HL-60 (cell line): Measurements from ENCODE around the gene PRIMPOL.
A peak's percentile ranks its signal among the peaks of the same experiment; 100 is the strongest.

ENCODE experiments used
- DNase-seq, 2 experiments: peaks; one replicate each; pipeline ENCODE4 v3.0.0-alpha.2; 2010 to 2020; ENCODE audit warnings: low read depth in 1 of 2, low spot score in 1 of 2
- H3K27ac ChIP-seq: fragments of 250-450 bp; sonication (Bioruptor Pico); replicated peaks from 2 replicates; pipeline ENCODE4 v1.5.1; 2020; ENCODE audit warnings: mild to moderate bottlenecking, moderate library complexity
- H3K27me3 ChIP-seq: fragments of 250-450 bp; sonication (Bioruptor Pico); 2 replicates; pipeline ENCODE4 v1.5.1; 2021; ENCODE audit warnings: mild to moderate bottlenecking, moderate library complexity; ENCODE audit not compliant: insufficient read depth, poor library complexity, severe bottlenecking
- H3K4me3 ChIP-seq: replicated peaks from 2 replicates; pipeline ENCODE4 v1.5.1; 2011; ENCODE audit warnings: mild to moderate bottlenecking, control low read depth, low read length; ENCODE audit not compliant: insufficient read depth
- CTCF ChIP-seq: IDR thresholded peaks from one replicate; pipeline ENCODE4 v1.5.1; 2011; ENCODE audit warnings: low read length, control low read depth, inconsistent platforms; ENCODE audit not compliant: insufficient read depth
- GABPA ChIP-seq: IDR thresholded peaks from 2 replicates; pipeline ENCODE4 v1.6.1; 2012; ENCODE audit warnings: low read depth
- POLR2AphosphoS5 ChIP-seq: IDR thresholded peaks from 2 replicates; pipeline ENCODE4 v1.6.1; 2012; ENCODE audit warnings: low read depth
- REST ChIP-seq: IDR thresholded peaks from 2 replicates; pipeline ENCODE4 v1.6.1; 2012; ENCODE audit warnings: low read depth; ENCODE audit not compliant: insufficient replicate concordance
- SPI1 ChIP-seq: IDR thresholded peaks from 2 replicates; pipeline ENCODE4 v1.6.1; 2012; ENCODE audit warnings: low read depth, mild to moderate bottlenecking, borderline replicate concordance

Gene PRIMPOL

GRCh38 chr4:184732126-184732525 lies 82.6 kb downstream of the PRIMPOL start:
- H3K4me3 ChIP-seq: peak overlapping the region; percentile 98
- H3K27ac ChIP-seq: no peak overlapping the region; the same call in 1 of the 2 replicates

GRCh38 chr4:184733654-184734524 lies 84.4 kb downstream of the PRIMPOL start, which contains the start of gene CENPU:
Gene CENPU (minus strand): TSS chr4:184734096. CDS start chr4:184734062, 34 bp downstream.
- peak; percentile 99 for DNase-seq
- peak; percentile 57 for TF ChIP-seq GABPA
- TF ChIP-seq REST: peak; percentile 52
- TF ChIP-seq POLR2AphosphoS5: peak; percentile 77
- TF ChIP-seq CTCF: no peak
- peak; percentile 1; the same call in 1 of the 2 replicates for TF ChIP-seq SPI1
- H3K27me3 ChIP-seq: no peaks in the 10 kb centered on the region
- peak within 1 kb of the TSS; percentile 92 for H3K27ac ChIP-seq
- peak within 1 kb of the TSS; percentile 98 for H3K4me3 ChIP-seq

More at GRCh38 chr4:184732126-184732525, 82.6 kb downstream of the PRIMPOL start:
- H3K27me3 ChIP-seq: no peaks in the 10 kb centered on the region
- TF ChIP-seq REST (no peak), SPI1 (no peak), POLR2AphosphoS5 (no peak), CTCF (no peak), GABPA (no peak)
- DNase-seq: no peak

- Histone ChIP-seq H3K27ac (peak overlapping the region; percentile 59), H3K27me3 (no peaks in the 10 kb centered on the region), H3K4me3 (peak overlapping the region; percentile 98)
- TF ChIP-seq REST (no peak), GABPA (no peak), CTCF (no peak), SPI1 (no peak)
- DNase-seq: no peak
Measured at GRCh38 chr4:184734758-184735157, 85.2 kb downstream of the PRIMPOL start.
